GM18499 (cell line): Measurements from ENCODE around the gene NME3.
"Not testable (repeated sequence)": the region's sequence is repeated elsewhere in the genome, so short reads cannot be mapped to it uniquely, and the experiment has no call there.

Experiments used
- ATAC-seq: cut with Tn5 transposase; IDR thresholded peaks from one replicate; pipeline ENCODE4 v1.9.1; 2021; ENCODE audit warnings: moderate number of reproducible peaks; ENCODE audit not compliant: insufficient read depth, unreplicated experiment

NME3 gene

GRCh38 chr16:1754204-1754603 lies 17.1 kb downstream of the NME3 start:
- ATAC-seq, result no peak

GRCh38 chr16:1752853-1753252 lies 18.5 kb downstream of the NME3 start:
- no peak for ATAC-seq

GRCh38 chr16:1751946-1752345 lies 19.4 kb downstream of the NME3 start:
- ATAC-seq, result no peak

GRCh38 chr16:1749152-1750117 lies 21.9 kb downstream of the NME3 start:
- ATAC-seq, result no peak

GRCh38 chr16:1747934-1748333 lies 23.4 kb downstream of the NME3 start:
- ATAC-seq, result no peak

GRCh38 chr16:1746693-1747195 lies 24.6 kb downstream of the NME3 start:
- no peak for ATAC-seq

GRCh38 chr16:1745900-1746692 lies 25.2 kb downstream of the NME3 start:
- no peak for ATAC-seq

- ATAC-seq, result no peak
Measured at GRCh38 chr16:1745181-1745899, 26.0 kb downstream of the NME3 start.

GRCh38 chr16:1744338-1744840 lies 27.0 kb downstream of the NME3 start:
- no peak for ATAC-seq

- no peak for ATAC-seq
Measured at GRCh38 chr16:1743376-1744337, 27.7 kb downstream of the NME3 start.

- ATAC-seq, result no peak
Measured at GRCh38 chr16:1741553-1742165, 29.7 kb downstream of the NME3 start.

- no peak for ATAC-seq
Measured at GRCh38 chr16:1740781-1741490, 30.4 kb downstream of the NME3 start.

GRCh38 chr16:1740234-1740633 lies 31.1 kb downstream of the NME3 start:
- no peak for ATAC-seq

- ATAC-seq, result no peak
Measured at GRCh38 chr16:1734816-1735215, 36.5 kb downstream of the NME3 start.

- ATAC-seq, result no peak
Measured at GRCh38 chr16:1734123-1734522, 37.2 kb downstream of the NME3 start.

GRCh38 chr16:1732551-1732987 lies 38.8 kb downstream of the NME3 start:
- not testable (repeated sequence) for ATAC-seq

- ATAC-seq, result no peak
Measured at GRCh38 chr16:1732071-1732470, 39.3 kb downstream of the NME3 start.

- ATAC-seq, result no peak
Measured at GRCh38 chr16:1731603-1732002, 39.7 kb downstream of the NME3 start.
